B cell (primary cell): ENCODE measurements around the gene SPOCK1. TPM values are rescaled to one million over a fixed set of nuclear protein-coding genes. Genes with fewer than 3 reads are reported as not detected.

Source experiments
- ATAC-seq: fragments of 200-7000 bp; cut with Tn5 transposase; one replicate; pipeline ENCODE4 v1.10.0; 2021; ENCODE audit warnings: low read depth, mild to moderate bottlenecking, moderate number of reproducible peaks, moderate library complexity
- CTCF ChIA-PET: fragments of 350-600 bp; sonication (Branson Sonifier 250); formaldehyde crosslinking; loops from one replicate; lab custom pipeline; 2021; ENCODE audit warnings: antibody characterized with exemption, inconsistent platforms; lab: Charles Lee
- POLR2A ChIA-PET: fragments of 350-600 bp; sonication (Branson Sonifier 250); formaldehyde crosslinking; loops from one replicate; lab custom pipeline; 2021; ENCODE audit warnings: antibody characterized with exemption; lab: Charles Lee
- DNase-seq: peaks from one replicate; pipeline ENCODE4 v3.0.0; 2013
- H2AFZ ChIP-seq: 2 replicates; pipeline ENCODE4 v1.6.1; 2012; ENCODE audit warnings: mild to moderate bottlenecking, low read depth, low read length; ENCODE audit not compliant: insufficient read depth, poor library complexity, severe bottlenecking
- H3K27ac ChIP-seq, 2 donors: 1 replicate in 1 of 2; 2 replicates in 1 of 2; pipeline ENCODE4 v1.5.1; 2012 to 2013; ENCODE audit warnings: low read length in 2 of 2, mild to moderate bottlenecking in 2 of 2, moderate library complexity in 1 of 2
- H3K27me3 ChIP-seq, 4 experiments: fragments of 200-600 bp in 1 of 4; sonication (generic) in 1 of 4; replicated peaks in 1 of 4; 1 replicate in 2 of 4; 2 replicates in 2 of 4; pipeline versions ENCODE4 v1.6.1 to v1.7.0; 2013 to 2016; ENCODE audit warnings: low read length in 3 of 4, mild to moderate bottlenecking in 2 of 4, mixed read lengths in 1 of 4, moderate library complexity in 1 of 4; ENCODE audit not compliant: insufficient read depth in 4 of 4, control insufficient read depth in 3 of 4; ENCODE audit errors: control extremely low read depth in 1 of 4
- H3K36me3 ChIP-seq, 2 experiments: replicated peaks in 1 of 2; 1 replicate in 1 of 2; 2 replicates in 1 of 2; pipeline versions ENCODE4 v1.6.1 to v1.7.1; 2013; ENCODE audit warnings: low read length in 1 of 2; ENCODE audit not compliant: insufficient read depth in 2 of 2, control insufficient read depth in 1 of 2; ENCODE audit errors: control extremely low read depth in 1 of 2, extremely low read depth in 1 of 2
- H3K4me1 ChIP-seq, 2 donors: fragments of 200-600 bp in 1 of 2; sonication (generic) in 1 of 2; 1 replicate in 1 of 2; 2 replicates in 1 of 2; pipeline versions ENCODE4 v1.5.1 to v1.6.1; 2013 to 2017; ENCODE audit warnings: low read length in 2 of 2; ENCODE audit not compliant: control insufficient read depth in 2 of 2, insufficient read depth in 2 of 2
- H3K4me2 ChIP-seq: replicated peaks from 2 replicates; pipeline ENCODE3; 2012; ENCODE audit warnings: mild to moderate bottlenecking, low read depth, low read length; ENCODE audit not compliant: poor library complexity, severe bottlenecking
- H3K4me3 ChIP-seq, 5 experiments: fragments of 200-600 bp in 1 of 5; sonication (generic) in 1 of 5; 1 replicate in 3 of 5; 2 replicates in 2 of 5; pipeline versions ENCODE4 v1.5.1 to v1.7.0; 2011 to 2016; ENCODE audit warnings: low read length in 4 of 5, mild to moderate bottlenecking in 4 of 5, low read depth in 2 of 5, control low read depth in 1 of 5, moderate library complexity in 1 of 5; ENCODE audit not compliant: insufficient read depth in 1 of 5; ENCODE audit errors: control extremely low read depth in 1 of 5, extremely low read depth in 1 of 5
- H3K79me2 ChIP-seq: fragments of 200-600 bp; sonication (generic); one replicate; pipeline ENCODE4 v1.6.0; 2016; ENCODE audit warnings: low read length; ENCODE audit not compliant: control insufficient read depth, insufficient read depth
- H3K9ac ChIP-seq: fragments of 200-600 bp; sonication (generic); 2 replicates; pipeline ENCODE4 v1.6.1; 2017; ENCODE audit warnings: mild to moderate bottlenecking, low read length, moderate library complexity
- H3K9me3 ChIP-seq, 3 donors: one replicate each; pipeline versions ENCODE4 v1.6.1 to v1.7.1; 2013; ENCODE audit warnings: low read length in 2 of 3; ENCODE audit not compliant: control insufficient read depth in 2 of 3, insufficient read depth in 1 of 3; ENCODE audit errors: control extremely low read depth in 1 of 3
- H4K20me1 ChIP-seq: 2 replicates; pipeline ENCODE4 v1.6.0; 2012; ENCODE audit warnings: mild to moderate bottlenecking, low read length; ENCODE audit not compliant: insufficient read depth, control insufficient read depth, poor library complexity, severe bottlenecking
- H3K27ac Mint-ChIP-seq: one replicate; pipeline ENCODE4 v1.8.0; 2021; ENCODE audit warnings: mixed read lengths
- H3K27me3 Mint-ChIP-seq: one replicate; pipeline ENCODE4 v1.8.0; 2021; ENCODE audit warnings: mixed read lengths
- H3K4me1 Mint-ChIP-seq: one replicate; pipeline ENCODE4 v1.8.0; 2021; ENCODE audit warnings: mixed read lengths
- H3K4me3 Mint-ChIP-seq: one replicate; pipeline ENCODE4 v1.8.0; 2021; ENCODE audit warnings: mixed read lengths
- H3K9me3 Mint-ChIP-seq: one replicate; pipeline ENCODE4 v1.8.0; 2022; ENCODE audit warnings: mixed read lengths; ENCODE audit not compliant: insufficient read depth
- EZH2 ChIP-seq: IDR thresholded peaks from 2 replicates; pipeline ENCODE4 v1.6.1; 2012; ENCODE audit warnings: borderline replicate concordance, low read depth, mild to moderate bottlenecking, moderate library complexity, low read length; ENCODE audit not compliant: insufficient read depth, poor library complexity, severe bottlenecking
- WGBS: methylation state at CpG from one replicate; pipeline ENCODE4 v1.1.5; 2013; ENCODE audit warnings: missing lambda C conversion rate; ENCODE audit not compliant: insufficient coverage; 5-methylcytosine and 5-hydroxymethylcytosine counted together
- intact Hi-C: fragments of 100-400 bp; cut with micrococcal nuclease; formaldehyde crosslinking; loops from one replicate; pipeline ENCODE4 v1.10.0; 2022
- polyA plus RNA-seq: library from polyadenylated mRNA; depleted of rRNA; stranded (reverse); fragments of >200 nt; gene quantifications from 2 replicates; pipeline ENCODE4 v1.2.3, GENCODE V29; 2012
- total RNA-seq, 2 donors: library from RNA; stranded (reverse); fragments of 120-200 nt in 1 of 2; gene quantifications; 1 replicate in 1 of 2; 2 replicates in 1 of 2; pipeline versions ENCODE4 v1.2.3 to v1.2.4, GENCODE V29; 2013 to 2022
- TF ChIP-seq, protein P1 (sequence below): fragments of 200-600 bp; IDR thresholded peaks from one replicate; pipeline ENCODE4 v1.8.0; 2022; ENCODE audit warnings: antibody characterized with exemption, mild to moderate bottlenecking

SPOCK1 gene
- total and polyA plus RNA-seq, 2 donors (not counting 1 experiment from before 2014, with no cell fraction given): not detected

GRCh38 chr5:137320056-137321045 lies 178.8 kb downstream of the SPOCK1 start:
- WGBS: 0% methylated on average over 1 of the region's 3 CpGs
- DNase-seq (peak; percentile 25), ATAC-seq (no peak)
- Mint-ChIP-seq H3K27ac (no peak overlapping the region), H3K4me3 (no peak overlapping the region), H3K4me1 (no peaks in the 10 kb centered on the region), H3K9me3 (no peaks in the 10 kb centered on the region), H3K27me3 (peaks cover 21% of the 10 kb centered on the region)
- Histone ChIP-seq H3K4me1 (no peaks in the 10 kb centered on the region), H3K79me2 (no peaks in the 10 kb centered on the region), H3K36me3 (no peaks in the 10 kb centered on the region), H3K9me3 (peaks cover 0 to 4% (median 0%) of the 10 kb centered on the region in 3 donors), H4K20me1 (no peaks in the 10 kb centered on the region), H3K4me2 (no peak overlapping the region), H3K9ac (no peak overlapping the region), H3K4me3 (no peak overlapping the region), H3K27ac (no peak overlapping the region), H3K27me3 (peaks cover 0 to 5% (median 0%) of the 10 kb centered on the region in 4 experiments), H2AFZ (no peak overlapping the region)
- CTCF ChIA-PET: interaction anchor here (0.7 to 2.7 kb wide), 6 partner anchors 9 to 812 kb away, joined by 3 to 10 read pairs (median 4); no protein-coding TSS in a partner anchor
- intact Hi-C loops: no loop called here
- TF ChIP-seq, protein P1, sequence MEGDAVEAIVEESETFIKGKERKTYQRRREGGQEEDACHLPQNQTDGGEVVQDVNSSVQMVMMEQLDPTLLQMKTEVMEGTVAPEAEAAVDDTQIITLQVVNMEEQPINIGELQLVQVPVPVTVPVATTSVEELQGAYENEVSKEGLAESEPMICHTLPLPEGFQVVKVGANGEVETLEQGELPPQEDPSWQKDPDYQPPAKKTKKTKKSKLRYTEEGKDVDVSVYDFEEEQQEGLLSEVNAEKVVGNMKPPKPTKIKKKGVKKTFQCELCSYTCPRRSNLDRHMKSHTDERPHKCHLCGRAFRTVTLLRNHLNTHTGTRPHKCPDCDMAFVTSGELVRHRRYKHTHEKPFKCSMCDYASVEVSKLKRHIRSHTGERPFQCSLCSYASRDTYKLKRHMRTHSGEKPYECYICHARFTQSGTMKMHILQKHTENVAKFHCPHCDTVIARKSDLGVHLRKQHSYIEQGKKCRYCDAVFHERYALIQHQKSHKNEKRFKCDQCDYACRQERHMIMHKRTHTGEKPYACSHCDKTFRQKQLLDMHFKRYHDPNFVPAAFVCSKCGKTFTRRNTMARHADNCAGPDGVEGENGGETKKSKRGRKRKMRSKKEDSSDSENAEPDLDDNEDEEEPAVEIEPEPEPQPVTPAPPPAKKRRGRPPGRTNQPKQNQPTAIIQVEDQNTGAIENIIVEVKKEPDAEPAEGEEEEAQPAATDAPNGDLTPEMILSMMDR: peak; percentile 75
- TF ChIP-seq EZH2: no peak
- POLR2A ChIA-PET: interaction anchor here (0.7 kb wide), 1 partner anchor 12 kb away, joined by 4 read pairs; no protein-coding TSS in a partner anchor

GRCh38 chr5:137318027-137318426 lies 181.1 kb downstream of the SPOCK1 start:
- peaks cover 0 to 5% (median 0%) of the 10 kb centered on the region in 4 experiments for H3K27me3 ChIP-seq
- POLR2A ChIA-PET: no interaction called here
- no peak overlapping the region for H3K4me3 ChIP-seq
- TF ChIP-seq EZH2: no peak
- TF ChIP-seq, protein P1: no peak
- H3K79me2 ChIP-seq: no peaks in the 10 kb centered on the region
- intact Hi-C loops: no loop called here
- no peaks in the 10 kb centered on the region for H4K20me1 ChIP-seq
- CTCF ChIA-PET: no interaction called here
- Mint-ChIP-seq H3K9me3 (no peaks in the 10 kb centered on the region), H3K27me3 (peaks cover 30% of the 10 kb centered on the region), H3K4me3 (no peak overlapping the region), H3K27ac (no peak overlapping the region), H3K4me1 (no peaks in the 10 kb centered on the region)
- H3K9ac ChIP-seq: no peak overlapping the region
- H3K4me1 ChIP-seq: no peaks in the 10 kb centered on the region
- no peak overlapping the region for H2AFZ ChIP-seq
- peaks cover 0 to 4% (median 0%) of the 10 kb centered on the region in 3 donors for H3K9me3 ChIP-seq
- H3K27ac ChIP-seq: no peak overlapping the region
- H3K4me2 ChIP-seq: no peak overlapping the region
- DNase-seq: no peak
- H3K36me3 ChIP-seq: no peaks in the 10 kb centered on the region
- no peak for ATAC-seq
- no CpG with 5 or more reads among the region's 6 CpGs for WGBS
